GM10248 (cell line): ENCODE measurements around the gene NPAS2.

Experiments
- CTCF ChIA-PET: fragments of 300-600 bp; sonication (Branson Sonifier 250); formaldehyde crosslinking; extraction: SDS; loops from one replicate; lab custom pipeline; 2021; ENCODE audit warnings: antibody characterized with exemption; lab: Yijun Ruan, JAX
- POLR2A ChIA-PET: fragments of 350-650 bp; sonication (Branson Sonifier 250); formaldehyde crosslinking; extraction: SDS; loops from one replicate; lab custom pipeline; 2020; ENCODE audit warnings: antibody characterized with exemption; lab: Yijun Ruan, JAX
- DNase-seq: peaks from one replicate; pipeline ENCODE4 v3.0.0; 2012; ENCODE audit errors: extremely low spot score
- CTCF ChIP-seq: IDR thresholded peaks from 2 replicates; pipeline ENCODE4 v1.5.1; 2012; ENCODE audit warnings: mild to moderate bottlenecking, low read depth; ENCODE audit errors: extremely low read depth, missing control alignments, control extremely low read depth

NPAS2 gene

DNA sequence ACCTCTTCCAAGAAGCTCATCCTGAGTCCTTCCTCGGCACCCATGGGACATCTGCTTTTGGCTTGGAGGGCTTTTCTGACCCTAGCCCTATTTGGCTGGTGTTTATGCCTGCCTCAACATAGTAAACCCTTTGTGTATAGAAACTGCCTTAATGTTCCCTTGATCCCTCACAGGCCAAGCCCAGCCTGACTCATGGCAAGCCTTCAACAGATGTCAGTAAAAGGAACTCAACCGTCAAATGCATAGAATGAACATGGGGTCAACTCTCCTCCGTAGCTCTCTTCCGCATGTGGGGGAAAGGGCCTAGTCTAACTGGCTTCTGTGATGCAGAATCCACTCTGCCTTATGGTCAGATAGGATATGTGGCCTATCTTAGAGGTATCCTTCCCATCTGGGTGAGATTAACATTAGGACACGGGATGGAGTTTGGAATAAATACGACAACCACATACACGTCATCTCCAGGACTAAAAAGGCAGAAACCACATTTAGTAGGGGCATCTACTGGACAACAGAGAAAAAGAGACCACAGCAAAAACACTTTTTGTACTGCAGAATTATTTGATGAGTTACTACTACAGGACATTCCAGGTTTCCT, 2.5 kb upstream of the NPAS2 start:
- CTCF ChIA-PET = interaction anchor here (1.2 kb wide), 1 partner anchor 16 kb away, joined by 3 read pairs; no protein-coding TSS in a partner anchor
- DNase-seq = no peak
- POLR2A ChIA-PET = interaction anchor here (0.6 kb wide), 1 partner anchor 84 kb away, joined by 3 read pairs; no protein-coding TSS in a partner anchor
- TF ChIP-seq CTCF = no peak

DNA sequence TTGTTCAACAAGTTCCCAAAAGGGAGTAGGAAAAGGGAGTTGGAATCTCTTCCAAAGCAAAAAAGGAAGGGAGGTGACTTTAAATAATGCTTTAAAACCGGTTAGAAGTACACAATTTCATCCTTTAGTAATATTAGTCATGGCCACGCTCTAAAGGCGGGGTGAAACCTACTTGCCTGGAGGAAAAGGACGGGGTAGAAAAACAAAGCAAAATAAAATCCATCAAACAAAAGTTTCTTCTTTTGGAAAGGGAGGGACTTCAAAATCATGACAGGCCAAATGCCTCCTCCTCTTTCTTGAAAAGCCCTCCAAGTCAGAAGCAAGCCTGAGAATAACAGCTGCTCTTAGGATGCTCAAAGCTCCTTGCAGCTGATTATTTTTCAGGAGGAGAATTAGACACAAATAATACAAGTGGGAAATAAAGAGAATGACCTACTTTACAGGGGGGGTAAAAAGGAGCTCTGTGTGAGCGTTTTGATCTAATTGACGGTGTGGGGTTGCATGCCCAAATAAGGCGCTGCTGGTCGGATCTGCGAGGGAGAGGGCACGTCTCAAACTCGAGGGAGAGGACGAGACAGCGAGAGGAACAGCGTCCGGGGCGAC, 1.8 kb upstream of the NPAS2 start:
- ChIA-PET POLR2A (no interaction called here), CTCF (interaction anchor here (1.2 kb wide), 1 partner anchor 15 kb away, joined by 3 read pairs; no protein-coding TSS in a partner anchor)
- no peak for TF ChIP-seq CTCF
- no peak for DNase-seq

GRCh38 chr2:100818606-100819369, 1.2 kb upstream of the NPAS2 start:
- CTCF ChIA-PET = interaction anchor here (1.2 kb wide), 1 partner anchor 14 kb away, joined by 3 read pairs; no protein-coding TSS in a partner anchor
- TF ChIP-seq CTCF = no peak
- POLR2A ChIA-PET = no interaction called here
- DNase-seq = peak; percentile 22

GRCh38 chr2:100820273-100820522, 259 bp downstream of the NPAS2 start:
- DNase-seq = no peak
- no peak for TF ChIP-seq CTCF
- CTCF ChIA-PET = no interaction called here
- POLR2A ChIA-PET = no interaction called here

GRCh38 chr2:100820523-100821254, 750 bp downstream of the NPAS2 start:
- DNase-seq = no peak
- TF ChIP-seq CTCF = no peak
- ChIA-PET POLR2A (no interaction called here), CTCF (no interaction called here)

GRCh38 chr2:100821255-100821910, 1.4 kb downstream of the NPAS2 start:
- ChIA-PET POLR2A (no interaction called here), CTCF (no interaction called here)
- DNase-seq = no peak
- no peak for TF ChIP-seq CTCF
